GM20000 (cell line): Measurements from ENCODE around the gene DKK2.
"Not testable (repeated sequence)": the region's sequence is repeated elsewhere in the genome, so short reads cannot be mapped to it uniquely, and the experiment has no call there.

Experiments used
- DNase-seq: peaks from one replicate; pipeline ENCODE4 v3.0.0; 2012; ENCODE audit warnings: low spot score
- CTCF ChIP-seq: IDR thresholded peaks from 2 replicates; pipeline ENCODE4 v1.5.1; 2012; ENCODE audit warnings: mild to moderate bottlenecking, control low read depth; ENCODE audit errors: extremely low read depth, missing control alignments

The DKK2 gene

GRCh38 chr4:106914223-106914622 is 121.9 kb downstream of the DKK2 start:
- no peak for TF ChIP-seq CTCF
- DNase-seq: no peak

- TF ChIP-seq CTCF: no peak
- no peak for DNase-seq
Observed at GRCh38 chr4:106909486-106910188, 126.5 kb downstream of the DKK2 start.

- DNase-seq: not testable (repeated sequence)
Observed at GRCh38 chr4:106908049-106908448, 128.1 kb downstream of the DKK2 start.

GRCh38 chr4:106907216-106907615 is 128.9 kb downstream of the DKK2 start:
- no peak for DNase-seq
- TF ChIP-seq CTCF: no peak

- TF ChIP-seq CTCF: no peak
- no peak for DNase-seq
Observed at GRCh38 chr4:106906728-106907127, 129.4 kb downstream of the DKK2 start.

- DNase-seq: peak; percentile 25
Observed at GRCh38 chr4:106898621-106899230, 137.4 kb downstream of the DKK2 start.

GRCh38 chr4:106893903-106894302 is 142.2 kb downstream of the DKK2 start:
- TF ChIP-seq CTCF: no peak
- DNase-seq: no peak

More at GRCh38 chr4:106898621-106899230, 137.4 kb downstream of the DKK2 start:
- TF ChIP-seq CTCF: peak; percentile 70

- no peak for TF ChIP-seq CTCF
- no peak for DNase-seq
Observed at GRCh38 chr4:106893395-106893881, 142.7 kb downstream of the DKK2 start.
